OCI-M2 (cell line): ENCODE measurements around the gene OPCML.

Experiments
- DNase-seq: peaks from one replicate; lab custom pipeline; 2025; ENCODE audit not compliant: unreplicated experiment; lab: John Stamatoyannopoulos, UW

The OPCML gene

GRCh38 chr11:133362916-133363315 lies 169.4 kb downstream of the OPCML start:
- DNase-seq = no peak

GRCh38 chr11:133362156-133362555 lies 170.1 kb downstream of the OPCML start:
- no peak for DNase-seq

GRCh38 chr11:133361689-133361994 lies 170.7 kb downstream of the OPCML start:
- no peak for DNase-seq

GRCh38 chr11:133360860-133361688 lies 171.2 kb downstream of the OPCML start:
- DNase-seq = no peak

GRCh38 chr11:133355095-133355494 lies 177.2 kb downstream of the OPCML start:
- no peak for DNase-seq

GRCh38 chr11:133354069-133354468 lies 178.2 kb downstream of the OPCML start:
- DNase-seq = no peak

- DNase-seq = no peak
Observed at GRCh38 chr11:133350045-133350444, 182.3 kb downstream of the OPCML start.

GRCh38 chr11:133347988-133348387 lies 184.3 kb downstream of the OPCML start:
- no peak for DNase-seq

GRCh38 chr11:133346137-133346536 lies 186.2 kb downstream of the OPCML start:
- no peak for DNase-seq

- no peak for DNase-seq
Observed at GRCh38 chr11:133343951-133344350, 188.3 kb downstream of the OPCML start.

GRCh38 chr11:133339495-133340140 lies 192.7 kb downstream of the OPCML start:
- DNase-seq = no peak

- no peak for DNase-seq
Observed at GRCh38 chr11:133338588-133338987, 193.7 kb downstream of the OPCML start.

GRCh38 chr11:133337951-133338418 lies 194.3 kb downstream of the OPCML start:
- DNase-seq = no peak

- no peak for DNase-seq
Observed at GRCh38 chr11:133337193-133337592, 195.1 kb downstream of the OPCML start.

GRCh38 chr11:133331031-133331430 lies 201.3 kb downstream of the OPCML start:
- DNase-seq = no peak

GRCh38 chr11:133326849-133327248 lies 205.5 kb downstream of the OPCML start:
- no peak for DNase-seq

GRCh38 chr11:133326332-133326731 lies 206.0 kb downstream of the OPCML start:
- DNase-seq = no peak

GRCh38 chr11:133325711-133326110 lies 206.6 kb downstream of the OPCML start:
- DNase-seq = no peak

- no peak for DNase-seq
Observed at GRCh38 chr11:133323354-133323753, 208.9 kb downstream of the OPCML start.

GRCh38 chr11:133318221-133318620 lies 214.1 kb downstream of the OPCML start:
- no peak for DNase-seq

- no peak for DNase-seq
Observed at GRCh38 chr11:133311230-133311629, 221.1 kb downstream of the OPCML start.

GRCh38 chr11:133306019-133306418 lies 226.3 kb downstream of the OPCML start:
- no peak for DNase-seq
